ENCODE results near the gene UBASH3A. TPM values are rescaled to one million over a fixed set of nuclear protein-coding genes. Genes with fewer than 3 reads are reported as not detected.

The UBASH3A gene
- total RNA-seq, 3 donors from 2014 or later (not counting 1 experiment from before 2014, with no cell fraction given): 0.66 to 5.0 (median 2.0) TPM

GRCh38 chr21:42429856-42430255 is 26.2 kb downstream of the UBASH3A start:
- ATAC-seq (no peak), DNase-seq (no peak)
- peaks cover 2 to 7% of the 10 kb centered on the region in 2 donors for H3K9me3 Mint-ChIP-seq
- WGBS (ENCODE audit: insufficient coverage): 85% methylated on average over 9 of the region's 9 CpGs
- peaks cover 3% of the 10 kb centered on the region for H3K9me3 ChIP-seq (ENCODE audit: control insufficient read depth, insufficient read depth, low read length)
- H3K36me3 ChIP-seq (ENCODE audit: control insufficient read depth, insufficient read depth, low read length): peaks cover 2% of the 10 kb centered on the region
- peaks cover 9% of the 10 kb centered on the region for H3K36me3 Mint-ChIP-seq
- H3K27me3 Mint-ChIP-seq (ENCODE audit: low read depth in 2 of 2): peaks cover 67 to 82% of the 10 kb centered on the region in 2 donors
- H3K27me3 ChIP-seq (ENCODE audit: control insufficient read depth, insufficient read depth, low read length): peaks cover 36% of the 10 kb centered on the region
- no peak overlapping the region for H3K27ac Mint-ChIP-seq
- H3K27ac ChIP-seq (ENCODE audit: low read length): no peak overlapping the region
- H3K4me3 Mint-ChIP-seq: no peak overlapping the region
- intact Hi-C loops (cut with micrococcal nuclease): loop anchor here (10.0 kb wide), 2 partner anchors 95 to 255 kb away; no protein-coding TSS in a partner anchor
- H3K4me1 ChIP-seq (ENCODE audit: control insufficient read depth, insufficient read depth, low read length): peaks cover 28% of the 10 kb centered on the region
- H3K4me1 Mint-ChIP-seq: peaks cover 27 to 36% of the 10 kb centered on the region in 2 donors
- H3K4me3 ChIP-seq (ENCODE audit: low read length): no peak overlapping the region
- TF ChIP-seq CTCF (IDR thresholded peaks at IDR 0.05): no peak

GRCh38 chr21:42430521-42430920 is 26.8 kb downstream of the UBASH3A start:
- Mint-ChIP-seq H3K27ac (no peak overlapping the region), H3K4me3 (no peak overlapping the region), H3K9me3 (peaks cover 2 to 7% of the 10 kb centered on the region in 2 donors), H3K36me3 (peaks cover 9% of the 10 kb centered on the region), H3K4me1 (peaks cover 20 to 30% of the 10 kb centered on the region in 2 donors), H3K27me3 (ENCODE audit: low read depth in 2 of 2) (peaks cover 67 to 87% of the 10 kb centered on the region in 2 donors)
- 88% methylated on average over 6 of the region's 6 CpGs for WGBS (ENCODE audit: insufficient coverage)
- DNase-seq: no peak
- peaks cover 2% of the 10 kb centered on the region for H3K36me3 ChIP-seq (ENCODE audit: control insufficient read depth, insufficient read depth, low read length)
- no peak overlapping the region for H3K27ac ChIP-seq (ENCODE audit: low read length)
- H3K27me3 ChIP-seq (ENCODE audit: control insufficient read depth, insufficient read depth, low read length): peaks cover 36% of the 10 kb centered on the region
- intact Hi-C loops (cut with micrococcal nuclease): no loop called here
- H3K9me3 ChIP-seq (ENCODE audit: control insufficient read depth, insufficient read depth, low read length): peaks cover 3% of the 10 kb centered on the region
- peaks cover 21% of the 10 kb centered on the region for H3K4me1 ChIP-seq (ENCODE audit: control insufficient read depth, insufficient read depth, low read length)
- no peak for ATAC-seq
- no peak for TF ChIP-seq CTCF (IDR thresholded peaks at IDR 0.05)
- H3K4me3 ChIP-seq (ENCODE audit: low read length): no peak overlapping the region

GRCh38 chr21:42431196-42431595 is 27.5 kb downstream of the UBASH3A start:
- TF ChIP-seq CTCF (IDR thresholded peaks at IDR 0.05): no peak
- H3K36me3 ChIP-seq (ENCODE audit: control insufficient read depth, insufficient read depth, low read length): peaks cover 2% of the 10 kb centered on the region
- peaks cover 15 to 23% of the 10 kb centered on the region in 2 donors for H3K4me1 Mint-ChIP-seq
- H3K27me3 ChIP-seq (ENCODE audit: control insufficient read depth, insufficient read depth, low read length): peaks cover 36% of the 10 kb centered on the region
- peaks cover 14% of the 10 kb centered on the region for H3K4me1 ChIP-seq (ENCODE audit: control insufficient read depth, insufficient read depth, low read length)
- no peak for ATAC-seq
- H3K4me3 Mint-ChIP-seq: no peak overlapping the region
- H3K9me3 Mint-ChIP-seq: peaks cover 5 to 7% of the 10 kb centered on the region in 2 donors
- H3K4me3 ChIP-seq (ENCODE audit: low read length): no peak overlapping the region
- DNase-seq: no peak
- intact Hi-C loops (cut with micrococcal nuclease): no loop called here
- H3K27ac Mint-ChIP-seq: no peak overlapping the region
- no peak overlapping the region for H3K27ac ChIP-seq (ENCODE audit: low read length)
- 88% methylated on average over 6 of the region's 7 CpGs for WGBS (ENCODE audit: insufficient coverage)
- peaks cover 3% of the 10 kb centered on the region for H3K9me3 ChIP-seq (ENCODE audit: control insufficient read depth, insufficient read depth, low read length)
- H3K36me3 Mint-ChIP-seq: peaks cover 9% of the 10 kb centered on the region
- peaks cover 63 to 90% of the 10 kb centered on the region in 2 donors for H3K27me3 Mint-ChIP-seq (ENCODE audit: low read depth in 2 of 2)

- Histone ChIP-seq H3K9me3 (ENCODE audit: control insufficient read depth, insufficient read depth, low read length) (peaks cover 8% of the 10 kb centered on the region), H3K27me3 (ENCODE audit: control insufficient read depth, insufficient read depth, low read length) (peaks cover 32% of the 10 kb centered on the region), H3K4me3 (ENCODE audit: low read length) (no peak overlapping the region), H3K27ac (ENCODE audit: low read length) (no peak overlapping the region), H3K4me1 (ENCODE audit: control insufficient read depth, insufficient read depth, low read length) (no peaks in the 10 kb centered on the region), H3K36me3 (ENCODE audit: control insufficient read depth, insufficient read depth, low read length) (peaks cover 2% of the 10 kb centered on the region)
- no peak overlapping the region for H3K4me3 Mint-ChIP-seq
- no peak for DNase-seq
- intact Hi-C loops (cut with micrococcal nuclease): no loop called here
- TF ChIP-seq CTCF (IDR thresholded peaks at IDR 0.05): no peak
- no CpG with 5 or more reads among the region's 1 CpG for WGBS (ENCODE audit: insufficient coverage)
- H3K36me3 Mint-ChIP-seq: peaks cover 9% of the 10 kb centered on the region
- peaks cover 0 to 9% of the 10 kb centered on the region in 2 donors for H3K4me1 Mint-ChIP-seq
- no peak overlapping the region for H3K27ac Mint-ChIP-seq
- peaks cover 60 to 90% of the 10 kb centered on the region in 2 donors for H3K27me3 Mint-ChIP-seq (ENCODE audit: low read depth in 2 of 2)
- peaks cover 5 to 7% of the 10 kb centered on the region in 2 donors for H3K9me3 Mint-ChIP-seq
- no peak for ATAC-seq
These were observed 29.0 kb downstream of the UBASH3A start for GRCh38 chr21:42432695-42433094.
